GM19023 (cell line): ENCODE data around the gene MEX3C.
A peak's percentile ranks its signal among the peaks of the same experiment; 100 is the strongest.

Source experiments
- ATAC-seq: cut with Tn5 transposase; IDR thresholded peaks from one replicate; pipeline ENCODE4 v1.9.1; 2021; ENCODE audit warnings: mild to moderate bottlenecking, moderate library complexity; ENCODE audit not compliant: unreplicated experiment

MEX3C gene

DNA sequence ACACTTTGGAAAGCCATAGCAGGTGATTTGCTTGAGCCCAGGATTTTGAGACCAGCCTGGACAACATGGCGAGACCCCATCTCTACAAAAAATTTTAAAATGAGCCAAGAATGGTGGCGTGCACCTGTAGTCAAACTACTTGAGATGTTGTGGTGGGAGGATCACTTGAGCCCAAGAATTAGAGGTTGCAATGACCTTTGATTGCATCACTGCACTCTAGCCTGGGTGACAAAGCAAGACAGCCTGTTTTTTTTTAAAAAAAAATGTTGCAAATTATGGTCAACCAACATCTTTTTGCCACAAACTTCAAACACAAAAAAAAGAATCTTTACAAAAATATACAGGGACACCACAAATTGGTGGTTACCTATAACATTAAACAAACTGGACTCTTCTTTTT is 40.3 kb downstream of the MEX3C start:
- ATAC-seq, result no peak

DNA sequence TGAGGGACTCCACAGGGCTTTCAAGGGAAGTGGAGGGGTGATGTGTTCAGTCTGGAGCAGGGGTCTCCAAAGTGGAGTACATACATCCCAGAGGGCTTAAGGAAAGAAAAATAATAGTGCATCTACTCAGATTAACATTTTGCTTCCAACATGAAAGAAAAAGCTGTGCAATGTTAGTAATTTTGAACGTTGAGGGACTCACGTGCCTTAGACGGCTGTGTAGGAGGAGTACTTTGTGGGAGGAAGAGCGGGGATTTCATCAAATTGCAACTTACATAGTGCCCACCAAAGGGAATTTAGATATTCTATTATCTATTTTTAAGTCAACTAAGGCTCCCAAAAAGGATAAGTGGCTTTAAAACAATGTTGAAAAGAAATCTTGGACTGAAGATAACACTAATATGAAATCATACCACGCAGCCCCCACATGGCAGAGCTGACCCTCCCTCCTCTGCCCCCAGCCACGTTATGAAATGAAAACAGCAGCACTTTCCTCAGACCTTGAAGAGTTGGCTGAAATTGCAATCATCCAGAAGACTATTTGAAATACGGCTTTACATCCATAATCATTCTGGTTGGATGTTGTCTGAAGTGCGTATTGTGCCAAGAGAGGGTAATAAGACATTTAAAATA is 42.9 kb downstream of the MEX3C start:
- ATAC-seq, result no peak

DNA sequence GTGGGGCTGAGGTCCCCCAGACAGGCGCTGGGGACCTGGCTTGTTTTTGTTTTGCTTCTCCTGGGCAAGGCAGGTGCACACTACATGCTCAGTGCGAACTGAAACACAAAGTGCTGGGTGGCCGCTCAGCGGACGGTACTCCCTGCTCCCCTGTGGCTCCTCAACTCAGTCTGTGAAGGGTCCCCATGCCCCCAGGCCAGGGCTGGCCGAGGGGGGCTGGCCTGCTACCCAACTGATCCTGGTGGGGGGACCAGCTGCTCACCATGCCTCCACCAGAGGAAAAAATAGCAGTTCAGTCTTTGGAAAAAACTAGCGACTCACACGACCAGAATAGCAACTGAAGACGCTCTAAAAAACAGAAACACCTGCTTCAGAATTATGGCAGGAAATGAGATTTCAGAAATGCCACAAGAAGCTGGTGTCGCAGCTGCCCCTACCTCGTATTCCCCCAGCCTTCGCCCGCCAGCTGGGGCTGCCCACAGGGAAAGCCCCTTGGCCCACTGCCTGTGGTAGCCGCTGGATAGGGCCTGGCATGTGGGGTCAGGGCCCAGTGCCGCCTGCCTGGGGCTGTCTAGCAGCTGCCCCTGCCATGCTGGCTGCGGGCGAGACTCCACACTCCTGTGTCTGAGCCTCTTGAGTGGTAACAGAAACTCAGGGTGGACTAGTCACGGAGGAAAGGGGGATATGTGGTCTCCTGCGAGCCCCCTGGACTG is 43.7 kb downstream of the MEX3C start:
- peak; percentile 74 for ATAC-seq

DNA sequence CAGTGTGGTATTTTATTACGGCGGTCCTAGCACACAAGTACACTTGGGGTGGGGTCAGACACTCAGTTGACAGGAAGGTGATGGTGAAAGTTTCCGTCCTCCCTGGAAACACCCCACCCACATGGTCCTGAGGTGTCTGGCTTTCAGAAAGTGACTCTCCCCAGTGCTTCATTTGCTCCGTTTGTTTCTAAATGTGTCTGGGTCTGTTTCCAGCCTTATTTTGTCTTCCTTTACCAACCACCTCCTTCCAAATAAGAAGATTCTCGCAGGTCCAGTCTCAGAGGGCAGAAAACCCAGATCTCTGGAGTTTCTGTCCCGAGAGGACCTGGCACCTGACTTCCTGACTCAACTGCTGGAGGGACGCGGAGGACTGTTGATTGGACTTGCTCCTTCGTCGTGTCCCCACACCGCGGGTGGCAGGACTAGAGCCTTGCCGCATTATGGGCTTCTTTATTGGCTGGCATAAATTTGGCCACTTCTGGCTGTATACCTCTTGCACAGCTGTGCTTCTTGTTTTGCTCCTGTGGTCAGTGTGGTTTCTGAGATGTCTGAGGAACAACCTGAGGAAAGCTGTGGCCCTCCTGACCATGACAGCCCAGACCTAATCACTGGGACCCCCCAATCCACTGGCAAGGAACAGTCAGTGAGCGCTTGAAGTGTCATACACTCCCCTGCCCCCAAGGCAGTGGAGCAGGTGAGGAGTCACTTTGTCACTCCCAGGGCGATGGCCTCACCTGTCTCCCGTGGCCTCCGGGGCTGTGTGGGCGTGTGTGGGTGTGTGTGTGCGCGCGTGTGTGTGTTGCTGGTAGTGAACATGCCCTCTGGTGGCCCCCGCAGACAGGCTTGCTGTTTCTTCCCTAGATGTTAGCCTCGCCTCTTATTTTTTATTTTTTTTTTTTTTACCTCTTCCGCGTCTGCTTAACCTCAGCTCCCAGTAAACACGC is 45.6 kb downstream of the MEX3C start:
- peak; percentile 35 for ATAC-seq

DNA sequence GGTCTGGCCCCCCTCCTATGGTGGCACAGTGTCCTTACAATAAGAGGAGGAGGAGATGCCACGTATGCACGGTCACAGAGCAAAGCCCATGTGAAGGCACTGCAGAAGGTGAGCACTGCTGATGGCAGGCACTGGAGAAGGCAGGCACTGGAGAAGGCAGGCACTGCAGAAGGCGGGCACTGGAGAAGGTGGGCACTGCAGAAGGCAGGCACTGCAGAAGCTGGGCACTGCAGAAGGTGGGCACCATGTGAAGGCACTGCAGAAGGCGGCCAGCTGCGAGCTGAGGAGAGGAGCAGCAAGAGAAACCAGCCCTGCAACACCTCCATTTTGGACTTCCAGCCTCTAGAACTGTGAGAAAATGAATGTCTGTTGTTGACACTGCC is 46.3 kb downstream of the MEX3C start:
- no peak for ATAC-seq

DNA sequence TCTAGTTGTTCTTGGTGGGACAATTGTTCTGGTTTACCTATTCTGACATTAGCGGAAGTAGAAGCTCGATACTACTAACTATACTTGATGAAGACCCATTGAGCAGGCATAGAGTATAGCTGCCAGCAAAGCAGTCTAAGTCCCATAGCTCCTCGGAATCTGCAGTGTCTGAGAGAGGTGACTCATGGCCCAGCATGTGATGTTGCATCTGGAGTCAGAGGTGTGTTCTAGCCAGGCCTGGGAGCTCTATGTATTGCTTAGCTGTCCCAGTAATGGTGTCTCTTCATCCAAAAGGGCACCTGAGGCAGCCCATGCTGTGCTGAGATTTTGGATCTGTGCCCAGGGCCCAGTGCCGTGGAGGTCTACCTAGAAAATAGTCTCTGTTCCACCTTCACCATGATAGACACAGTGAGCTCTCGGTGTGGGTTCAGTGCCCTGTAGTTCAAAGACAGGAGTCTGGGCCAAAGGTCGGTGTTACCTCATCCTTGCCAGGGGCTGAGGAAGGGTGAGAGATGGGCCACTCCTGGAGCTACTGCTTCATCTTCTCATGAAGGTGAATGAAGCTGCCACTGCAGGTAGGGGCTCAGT is 47.3 kb downstream of the MEX3C start:
- ATAC-seq, result no peak

DNA sequence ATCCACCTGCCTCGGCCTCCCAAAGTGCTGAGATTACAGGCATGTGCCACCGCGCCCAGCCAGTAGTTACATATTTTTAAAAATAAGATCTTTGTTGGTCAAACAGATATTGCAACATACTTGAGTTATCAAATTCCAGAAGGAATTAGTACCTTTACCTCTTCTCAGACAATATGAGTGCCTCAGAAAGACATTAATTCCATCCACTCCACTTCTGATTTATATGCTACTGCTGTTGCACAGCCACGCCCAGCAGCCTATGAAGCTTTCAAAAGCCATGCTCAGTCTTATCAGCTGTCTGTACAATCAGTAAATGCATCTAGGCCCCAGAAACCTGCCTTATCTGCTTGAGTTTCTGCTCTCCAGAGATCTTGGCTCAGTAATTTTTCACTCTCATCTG is 47.8 kb downstream of the MEX3C start:
- ATAC-seq, result no peak

DNA sequence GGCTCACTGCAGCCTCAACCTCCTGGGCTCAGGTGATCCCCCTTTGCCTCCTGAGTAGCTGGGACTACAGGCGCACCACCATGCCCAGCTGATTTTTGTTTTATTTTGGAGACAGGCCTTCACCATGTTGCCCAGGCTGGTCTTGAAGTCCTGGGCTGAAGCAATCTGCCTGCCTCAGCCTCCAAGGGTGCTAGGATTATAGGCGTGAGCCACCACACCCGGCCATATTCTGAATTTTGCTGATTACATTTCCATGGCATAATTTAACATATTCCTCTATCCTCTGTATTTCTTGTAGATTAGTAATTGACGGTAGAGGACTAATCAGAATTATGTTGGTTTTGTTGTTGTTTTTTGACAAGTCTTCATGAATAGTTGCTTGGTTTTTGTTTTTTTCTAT is 50.6 kb downstream of the MEX3C start:
- ATAC-seq, result no peak

DNA sequence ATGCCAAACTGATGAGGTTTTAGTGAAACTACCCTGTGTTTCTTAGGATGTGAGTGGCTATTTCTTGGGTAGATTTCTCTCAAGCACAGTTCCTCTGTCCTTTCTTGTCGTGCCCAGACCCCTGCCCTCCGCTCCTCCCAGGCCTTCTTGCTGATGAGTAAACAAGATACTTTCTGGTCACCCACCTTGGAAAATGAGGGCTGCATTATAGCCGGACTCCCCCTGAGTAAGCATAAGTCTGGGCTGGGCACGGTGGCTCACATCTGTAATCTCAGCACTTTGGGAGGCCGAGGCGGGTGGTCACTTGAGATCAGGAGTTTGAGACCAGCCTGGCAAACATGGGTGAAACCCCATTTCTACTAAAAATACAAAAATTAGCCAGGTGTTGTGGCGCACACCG is 58.5 kb downstream of the MEX3C start:
- no peak for ATAC-seq

DNA sequence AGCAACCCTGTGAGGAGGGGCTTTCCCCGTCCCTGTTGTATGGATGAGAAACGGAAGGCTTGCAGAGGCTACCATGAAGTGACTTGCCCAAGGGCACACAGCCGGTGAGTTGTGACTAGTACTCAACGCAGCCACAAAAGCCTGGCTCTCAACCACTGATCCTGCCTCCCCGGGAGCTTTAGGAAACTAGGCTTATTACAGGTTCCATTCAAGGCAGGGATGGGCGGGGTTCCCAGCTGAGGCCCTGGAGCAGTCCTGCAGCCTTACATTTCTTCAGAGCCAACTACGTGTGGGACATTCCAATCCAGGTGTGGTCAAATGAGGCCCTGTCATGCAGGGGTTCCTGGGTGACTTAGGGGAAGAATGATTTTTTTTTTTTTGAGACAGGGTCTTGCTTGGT is 59.6 kb downstream of the MEX3C start:
- no peak for ATAC-seq

DNA sequence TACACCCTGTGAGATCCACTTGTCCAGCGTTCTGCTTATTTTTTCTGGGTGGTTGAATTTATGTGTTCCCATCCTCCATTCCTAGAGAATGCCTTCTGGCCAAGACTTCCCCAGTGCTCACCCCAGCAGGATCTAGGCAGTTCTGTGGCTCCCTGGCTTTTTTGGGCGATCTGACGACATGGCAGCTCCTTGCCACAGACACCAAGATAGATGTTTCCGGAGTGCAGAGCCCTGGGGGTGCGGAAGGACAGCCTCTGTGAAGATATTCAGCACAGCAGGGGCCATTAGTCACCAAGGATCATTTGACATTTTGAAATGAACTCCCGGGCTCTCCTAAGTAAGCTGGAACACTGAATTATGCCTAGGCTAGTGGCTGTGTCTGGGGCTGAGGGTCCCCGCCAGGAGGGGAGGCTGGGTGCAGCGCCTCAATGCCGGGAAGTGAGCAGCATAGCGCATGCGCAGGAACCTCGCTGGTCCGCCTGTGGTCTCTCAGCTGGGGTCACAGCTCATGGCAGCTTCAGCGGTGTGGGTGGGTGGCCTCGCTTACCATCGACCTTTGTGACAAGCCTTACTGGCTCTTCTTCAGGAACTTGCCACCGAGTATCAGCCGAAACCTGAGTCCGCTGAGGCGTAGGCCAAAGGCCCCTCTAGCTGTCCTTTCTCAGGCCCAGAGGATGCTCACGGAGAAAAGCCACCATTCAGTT is 60.3 kb downstream of the MEX3C start:
- ATAC-seq, result no peak

DNA sequence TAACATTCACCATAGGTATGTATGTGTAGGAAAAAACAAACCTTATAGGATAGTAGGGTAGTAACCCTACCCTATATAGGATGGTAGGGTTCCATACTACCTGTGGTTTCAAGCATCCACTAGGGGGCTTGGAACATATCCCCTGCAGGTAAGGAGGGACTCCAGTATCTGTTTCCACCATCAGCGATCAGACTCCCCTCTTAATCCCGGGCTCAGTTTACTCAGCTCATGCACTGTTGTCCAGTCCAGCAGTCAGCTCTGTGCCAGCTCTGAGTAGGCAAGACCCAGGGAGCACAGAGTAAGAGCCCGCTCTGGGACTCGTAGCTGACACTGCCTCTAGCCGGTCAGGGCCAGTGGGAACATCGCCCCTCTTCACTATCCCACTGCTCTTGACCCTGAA is 61.7 kb downstream of the MEX3C start:
- no peak for ATAC-seq

DNA sequence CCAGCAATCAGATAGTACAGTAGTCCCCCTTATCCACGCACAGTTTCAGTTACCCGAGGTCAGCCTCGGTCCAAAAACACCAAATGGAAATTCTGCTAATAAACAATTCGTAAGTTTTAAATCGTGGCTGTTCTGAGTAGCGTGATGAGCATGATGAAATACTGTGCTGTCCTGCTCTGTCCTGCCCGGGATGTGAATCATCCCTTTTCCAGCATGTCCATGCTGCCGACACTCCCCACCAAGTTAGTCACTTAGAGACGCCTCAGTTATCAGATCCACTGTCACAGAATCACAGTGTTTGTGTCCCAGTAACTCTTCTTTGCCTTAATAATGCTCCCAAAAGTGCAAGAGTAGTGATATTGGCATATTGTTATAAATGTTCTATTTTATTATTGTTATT is 62.1 kb downstream of the MEX3C start:
- ATAC-seq, result no peak

DNA sequence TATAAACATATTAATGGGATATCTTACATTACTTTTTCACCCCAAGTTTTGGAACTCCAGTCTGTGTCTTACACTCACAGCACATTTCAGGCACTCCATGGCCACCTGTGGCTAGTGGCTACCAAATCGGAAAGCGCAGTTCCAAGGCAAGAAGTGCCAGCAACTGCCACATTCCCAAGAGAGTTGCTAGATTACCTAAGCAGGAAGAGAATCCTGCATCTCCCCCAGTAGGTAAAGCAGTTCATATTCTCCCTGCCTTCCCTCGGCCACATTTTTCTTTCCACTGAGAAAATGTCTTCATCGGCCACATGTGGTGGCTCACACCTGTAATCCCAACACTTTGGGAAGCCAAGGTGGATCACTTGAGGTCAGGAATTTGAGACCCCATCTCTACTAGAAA is 62.8 kb downstream of the MEX3C start:
- no peak for ATAC-seq

DNA sequence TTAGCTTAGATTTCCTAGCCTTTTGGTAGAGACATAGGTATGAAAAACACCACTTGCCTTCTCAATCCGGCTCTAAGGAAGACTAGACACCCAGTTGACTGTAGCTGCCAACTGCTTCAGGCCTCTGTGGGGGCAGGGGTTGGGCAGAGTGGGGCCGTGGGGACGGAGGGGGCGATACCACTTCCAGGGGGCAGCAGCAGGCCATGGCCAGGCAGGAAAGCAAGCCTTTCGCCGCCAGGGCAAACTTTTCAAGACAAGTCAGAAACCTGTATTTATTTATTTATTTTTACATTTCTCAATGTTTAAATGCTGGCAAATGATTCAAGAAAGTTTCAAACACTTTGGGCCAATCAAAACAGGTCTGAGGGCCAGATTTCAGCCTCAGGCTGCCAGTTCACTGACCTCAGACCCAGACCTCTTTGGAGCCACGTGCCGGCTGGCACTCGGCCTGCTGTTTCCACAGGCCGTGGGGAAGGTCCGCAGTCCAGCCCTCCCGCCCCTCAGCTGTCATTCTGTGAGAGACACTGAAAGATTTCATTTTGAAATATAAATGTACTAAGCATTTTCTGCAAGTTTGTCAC is 63.8 kb downstream of the MEX3C start:
- no peak for ATAC-seq

DNA sequence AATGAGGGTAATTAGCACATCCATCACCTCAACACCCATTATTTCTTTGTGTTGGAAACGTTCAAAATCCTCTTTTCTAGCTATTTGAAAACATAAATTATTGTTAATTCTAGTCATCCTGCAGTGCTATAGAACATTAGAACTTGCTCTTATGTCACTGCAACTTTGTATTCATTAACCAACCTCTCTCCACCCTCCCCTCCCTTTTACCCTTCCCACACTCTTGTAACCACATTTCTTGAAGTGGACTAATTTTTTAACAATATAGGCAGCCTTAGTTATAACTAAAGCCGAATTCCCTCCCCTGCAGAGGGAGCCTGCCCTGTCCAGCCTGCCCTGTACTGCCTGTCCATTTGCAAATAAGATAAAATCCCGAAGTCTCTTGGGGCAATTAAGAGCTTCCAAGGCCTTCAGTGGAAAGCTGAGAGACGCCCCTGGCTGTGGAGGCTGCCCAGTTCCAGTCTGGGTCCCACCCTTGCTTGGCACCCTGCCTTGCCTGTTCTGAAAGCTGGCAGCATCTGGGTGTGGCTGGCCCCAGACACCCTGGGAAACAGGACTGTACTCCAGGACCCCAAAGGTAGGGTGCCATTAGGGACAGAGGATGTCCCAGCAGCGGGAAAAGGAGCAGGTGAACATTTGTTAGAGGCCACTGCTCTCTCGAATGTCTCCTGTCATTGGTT is 65.1 kb downstream of the MEX3C start:
- ATAC-seq, result no peak

DNA sequence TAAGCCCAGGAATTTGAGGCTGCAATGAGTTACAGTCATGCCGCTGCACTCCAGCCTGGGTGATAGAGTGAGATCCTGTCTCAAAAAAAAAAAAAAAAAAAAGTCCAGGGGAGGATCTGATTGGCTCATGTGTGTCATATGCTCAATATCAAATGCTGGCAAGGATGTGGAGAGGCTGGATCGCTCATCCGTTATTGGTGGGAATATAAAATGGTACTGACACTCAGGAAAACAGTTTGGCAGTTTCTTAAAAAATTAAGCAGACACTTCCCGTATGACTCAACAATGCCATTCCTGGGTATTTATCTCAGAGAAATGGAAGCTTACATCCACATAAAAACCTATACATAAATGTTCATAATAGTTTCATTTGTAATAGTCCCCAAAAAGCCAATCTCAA is 68.9 kb downstream of the MEX3C start:
- ATAC-seq, result no peak

DNA sequence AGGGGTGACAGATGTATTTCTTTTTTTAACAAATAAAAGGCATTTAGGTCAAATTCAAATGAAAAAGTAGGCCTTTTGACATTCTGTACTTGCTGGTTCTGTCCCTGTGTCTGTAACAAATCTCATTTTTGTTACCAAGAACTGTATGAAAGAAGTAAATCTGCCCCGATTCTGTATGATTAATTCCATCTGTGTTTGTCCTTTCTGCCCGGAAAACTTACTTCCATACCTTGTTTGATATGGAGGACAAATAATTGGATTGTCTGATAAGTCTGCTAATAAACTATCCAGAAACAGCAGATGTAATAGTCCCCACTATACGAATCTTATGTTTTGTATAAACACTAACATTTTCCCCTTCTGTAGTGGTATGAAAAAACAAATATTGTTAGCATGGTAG is 69.8 kb downstream of the MEX3C start:
- ATAC-seq, result no peak

DNA sequence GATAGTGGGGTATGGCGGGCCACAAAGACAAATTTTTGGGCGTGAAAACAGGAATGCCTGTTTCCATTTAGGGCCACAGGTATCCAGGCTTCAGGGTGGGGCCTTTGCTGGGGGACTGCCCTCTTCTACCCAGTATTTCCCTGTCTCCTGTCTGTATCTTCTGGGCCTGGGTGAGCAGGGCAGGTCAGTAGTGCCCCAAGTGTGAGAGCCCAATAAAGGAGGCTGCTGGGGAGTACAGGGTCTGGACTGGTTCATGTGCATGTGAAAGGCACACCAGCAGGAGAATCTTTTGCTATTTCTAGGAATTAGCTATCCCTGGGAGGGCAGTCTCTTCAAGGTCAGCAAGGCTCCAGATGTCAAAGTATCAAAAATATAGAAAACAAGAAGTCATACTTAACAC is 71.5 kb downstream of the MEX3C start:
- no peak for ATAC-seq
